HEK293 (cell line): ENCODE results near the gene SOX18.

Experiments
- CTCF ChIA-PET: fragments of 350-600 bp; formaldehyde crosslinking; extraction: SDS; loops from one replicate; lab custom pipeline; 2021; ENCODE audit warnings: antibody characterized with exemption; lab: Yijun Ruan, JAX
- POLR2A ChIA-PET: fragments of 300-600 bp; formaldehyde crosslinking; extraction: SDS; loops from one replicate; lab custom pipeline; 2020; ENCODE audit warnings: antibody characterized with exemption, inconsistent platforms; lab: Yijun Ruan, JAX
- H3K27ac ChIP-seq: fragments of 200-500 bp; sonication (Bioruptor generic); 2 replicates; pipeline ENCODE4 v1.5.1; 2014; ENCODE audit warnings: low read depth, low read length, control low read depth, inconsistent platforms; ENCODE audit errors: extremely low read depth
- H3K36me3 ChIP-seq, 2 experiments: fragments of 200-500 bp in 1 of 2; sonication (Bioruptor generic) in 1 of 2; 1 replicate in 1 of 2; 2 replicates in 1 of 2; pipeline ENCODE4 v1.5.1; 2014 to 2017; ENCODE audit warnings: inconsistent platforms in 2 of 2, low read length in 2 of 2; ENCODE audit not compliant: control insufficient read depth in 2 of 2, insufficient read depth in 1 of 2
- H3K4me1 ChIP-seq: fragments of 200-500 bp; sonication (Bioruptor generic); 2 replicates; pipeline ENCODE4 v1.5.1; 2014; ENCODE audit warnings: mild to moderate bottlenecking, low read length, inconsistent platforms; ENCODE audit not compliant: control insufficient read depth, insufficient read depth
- H3K4me3 ChIP-seq: 2 replicates; pipeline ENCODE4 v1.5.1; 2011; ENCODE audit warnings: low read depth, mild to moderate bottlenecking, control low read depth, low read length, moderate library complexity
- H3K9me3 ChIP-seq: fragments of 200-500 bp; sonication (Bioruptor generic); 2 replicates; pipeline ENCODE4 v1.5.1; 2014; ENCODE audit warnings: low read depth, low read length, inconsistent platforms; ENCODE audit not compliant: control insufficient read depth, insufficient read depth
- HOXD13 ChIP-seq: sonication (generic); formaldehyde crosslinking; IDR thresholded peaks from 2 replicates; pipeline ENCODE4 v1.8.0; 2022; ENCODE audit warnings: missing genetic modification reagents, borderline replicate concordance
- KLF1 ChIP-seq: fragments of 450-650 bp; formaldehyde crosslinking; IDR thresholded peaks from 2 replicates; pipeline ENCODE4 v1.5.1; 2016; ENCODE audit warnings: missing biosample characterization, missing genetic modification characterization
- MYNN ChIP-seq: fragments of 450-650 bp; formaldehyde crosslinking; IDR thresholded peaks from 2 replicates; pipeline ENCODE4 v1.5.1; 2016; ENCODE audit warnings: missing biosample characterization, missing genetic modification characterization, borderline replicate concordance
- SCRT2 ChIP-seq: fragments of 450-650 bp; formaldehyde crosslinking; IDR thresholded peaks from 2 replicates; pipeline ENCODE4 v1.5.1; 2016; ENCODE audit warnings: missing biosample characterization, missing genetic modification characterization
- ZBTB1 ChIP-seq: fragments of 450-650 bp; formaldehyde crosslinking; IDR thresholded peaks from 2 replicates; pipeline ENCODE4 v1.5.1; 2016; ENCODE audit warnings: missing biosample characterization, missing genetic modification characterization
- ZIC2 ChIP-seq: fragments of 450-650 bp; formaldehyde crosslinking; IDR thresholded peaks from 2 replicates; pipeline ENCODE4 v1.5.1; 2016; ENCODE audit warnings: missing biosample characterization, missing genetic modification characterization
- ZNF133 ChIP-seq: fragments of 450-650 bp; formaldehyde crosslinking; IDR thresholded peaks from 2 replicates; pipeline ENCODE4 v1.5.1; 2016; ENCODE audit warnings: missing biosample characterization, missing genetic modification characterization
- ZNF221 ChIP-seq: fragments of 450-650 bp; formaldehyde crosslinking; IDR thresholded peaks from 2 replicates; pipeline ENCODE4 v1.5.1; 2017; ENCODE audit warnings: missing biosample characterization, missing genetic modification characterization, borderline replicate concordance
- ZNF302 ChIP-seq: fragments of 450-650 bp; formaldehyde crosslinking; IDR thresholded peaks from 2 replicates; pipeline ENCODE4 v1.5.1; 2016; ENCODE audit warnings: missing biosample characterization, missing genetic modification characterization, low read depth
- ZNF416 ChIP-seq: fragments of 450-650 bp; formaldehyde crosslinking; IDR thresholded peaks from 2 replicates; pipeline ENCODE4 v1.5.1; 2016; ENCODE audit warnings: missing biosample characterization, missing genetic modification characterization
- ZNF426 ChIP-seq: fragments of 450-650 bp; formaldehyde crosslinking; IDR thresholded peaks from 2 replicates; pipeline ENCODE4 v1.5.1; 2017; ENCODE audit warnings: missing biosample characterization, missing genetic modification characterization, mild to moderate bottlenecking, inconsistent platforms, moderate library complexity
- ZNF48 ChIP-seq: fragments of 450-650 bp; formaldehyde crosslinking; IDR thresholded peaks from 2 replicates; pipeline ENCODE4 v1.5.1; 2016; ENCODE audit warnings: missing biosample characterization, missing genetic modification characterization
- ZNF548 ChIP-seq: fragments of 450-650 bp; formaldehyde crosslinking; IDR thresholded peaks from 2 replicates; pipeline ENCODE4 v1.5.1; 2016; ENCODE audit warnings: missing biosample characterization, missing genetic modification characterization
- ZNF596 ChIP-seq: fragments of 450-650 bp; IDR thresholded peaks from 2 replicates; pipeline ENCODE4 v1.5.0; 2018; ENCODE audit warnings: missing biosample characterization, mild to moderate bottlenecking, missing genetic modification characterization, moderate library complexity
- ZNF664 ChIP-seq: fragments of 450-650 bp; formaldehyde crosslinking; IDR thresholded peaks from 2 replicates; pipeline ENCODE4 v1.5.1; 2016; ENCODE audit warnings: missing biosample characterization, missing genetic modification characterization
- ZNF747 ChIP-seq: fragments of 450-650 bp; formaldehyde crosslinking; IDR thresholded peaks from 2 replicates; pipeline ENCODE4 v1.5.1; 2016; ENCODE audit warnings: missing biosample characterization, missing genetic modification characterization
- ZNF830 ChIP-seq: fragments of 450-650 bp; IDR thresholded peaks from 2 replicates; pipeline ENCODE4 v1.5.0; 2018; ENCODE audit warnings: missing biosample characterization, missing genetic modification characterization, low read depth, mild to moderate bottlenecking, moderate library complexity
- TF ChIP-seq, protein P1 (sequence below): fragments of 450-650 bp; formaldehyde crosslinking; IDR thresholded peaks from 2 replicates; pipeline ENCODE4 v1.5.1; 2016; ENCODE audit warnings: missing biosample characterization, missing genetic modification characterization
- TF ChIP-seq, protein P2 (sequence below): fragments of 450-650 bp; formaldehyde crosslinking; IDR thresholded peaks from 2 replicates; pipeline ENCODE4 v1.5.1; 2016; ENCODE audit warnings: missing biosample characterization, missing genetic modification characterization
- TF ChIP-seq, protein P3 (sequence below): fragments of 450-650 bp; formaldehyde crosslinking; IDR thresholded peaks from 2 replicates; pipeline ENCODE4 v1.5.1; 2017; ENCODE audit warnings: missing biosample characterization, missing genetic modification characterization

SOX18 gene

DNA sequence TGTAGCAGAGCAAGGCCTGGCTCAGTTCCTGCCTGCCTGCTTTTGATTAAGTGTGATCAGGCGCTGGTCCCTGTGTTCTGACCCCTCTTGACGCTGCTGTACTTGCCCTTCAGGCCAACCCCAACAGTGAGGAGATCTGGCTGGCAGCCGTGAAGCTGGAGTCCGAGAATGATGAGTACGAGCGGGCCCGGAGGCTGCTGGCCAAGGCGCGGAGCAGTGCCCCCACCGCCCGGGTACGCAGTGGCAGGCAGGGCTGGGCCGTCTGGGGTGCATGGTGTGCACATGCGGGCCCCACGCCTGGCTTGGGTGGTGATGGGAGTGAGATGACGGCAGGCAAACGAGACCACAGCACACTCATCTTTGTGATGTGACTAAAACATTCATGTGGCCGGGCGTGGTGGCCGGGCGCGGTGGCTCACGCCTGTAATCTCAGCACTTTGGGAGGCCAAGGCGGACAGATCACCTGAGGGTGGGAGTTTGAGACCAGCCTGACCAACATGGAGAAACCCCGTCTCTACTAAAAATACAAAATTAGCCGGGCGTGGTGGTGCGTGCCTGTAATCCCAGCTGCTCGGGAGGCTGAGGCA lies 23.5 kb downstream of the SOX18 start:
- ChIA-PET CTCF (no interaction called here), POLR2A (interaction anchor here (0.7 kb wide), 1 partner anchor 233 kb away, joined by 3 read pairs; no protein-coding TSS in a partner anchor)
- no peak overlapping the region for H3K27ac ChIP-seq
- no peak overlapping the region for H3K4me3 ChIP-seq
- TF ChIP-seq MYNN (tag by site-specific recombination) (no peak), ZNF747 (no peak), SCRT2 (no peak), KLF1 (tag by site-specific recombination) (peak; percentile 53; the same call in 1 of the 2 replicates), ZNF302 (no peak), HOXD13 (no peak), ZNF48 (no peak), ZNF830 (tag by site-specific recombination) (no peak)
- TF ChIP-seq, protein P1, sequence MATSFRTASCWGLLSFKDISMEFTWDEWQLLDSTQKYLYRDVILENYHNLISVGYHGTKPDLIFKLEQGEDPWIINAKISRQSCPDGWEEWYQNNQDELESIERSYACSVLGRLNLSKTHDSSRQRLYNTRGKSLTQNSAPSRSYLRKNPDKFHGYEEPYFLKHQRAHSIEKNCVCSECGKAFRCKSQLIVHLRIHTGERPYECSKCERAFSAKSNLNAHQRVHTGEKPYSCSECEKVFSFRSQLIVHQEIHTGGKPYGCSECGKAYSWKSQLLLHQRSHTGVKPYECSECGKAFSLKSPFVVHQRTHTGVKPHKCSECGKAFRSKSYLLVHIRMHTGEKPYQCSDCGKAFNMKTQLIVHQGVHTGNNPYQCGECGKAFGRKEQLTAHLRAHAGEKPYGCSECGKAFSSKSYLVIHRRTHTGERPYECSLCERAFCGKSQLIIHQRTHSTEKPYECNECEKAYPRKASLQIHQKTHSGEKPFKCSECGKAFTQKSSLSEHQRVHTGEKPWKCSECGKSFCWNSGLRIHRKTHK, result no peak
- TF ChIP-seq, all 188 proteins: peak for 1
- Histone ChIP-seq H3K4me1 (peaks cover 9% of the 10 kb centered on the region), H3K9me3 (no peaks in the 10 kb centered on the region), H3K36me3 (peaks cover 0 to 98% of the 10 kb centered on the region in 2 experiments; a peak in 2 of 3 replicates)

DNA sequence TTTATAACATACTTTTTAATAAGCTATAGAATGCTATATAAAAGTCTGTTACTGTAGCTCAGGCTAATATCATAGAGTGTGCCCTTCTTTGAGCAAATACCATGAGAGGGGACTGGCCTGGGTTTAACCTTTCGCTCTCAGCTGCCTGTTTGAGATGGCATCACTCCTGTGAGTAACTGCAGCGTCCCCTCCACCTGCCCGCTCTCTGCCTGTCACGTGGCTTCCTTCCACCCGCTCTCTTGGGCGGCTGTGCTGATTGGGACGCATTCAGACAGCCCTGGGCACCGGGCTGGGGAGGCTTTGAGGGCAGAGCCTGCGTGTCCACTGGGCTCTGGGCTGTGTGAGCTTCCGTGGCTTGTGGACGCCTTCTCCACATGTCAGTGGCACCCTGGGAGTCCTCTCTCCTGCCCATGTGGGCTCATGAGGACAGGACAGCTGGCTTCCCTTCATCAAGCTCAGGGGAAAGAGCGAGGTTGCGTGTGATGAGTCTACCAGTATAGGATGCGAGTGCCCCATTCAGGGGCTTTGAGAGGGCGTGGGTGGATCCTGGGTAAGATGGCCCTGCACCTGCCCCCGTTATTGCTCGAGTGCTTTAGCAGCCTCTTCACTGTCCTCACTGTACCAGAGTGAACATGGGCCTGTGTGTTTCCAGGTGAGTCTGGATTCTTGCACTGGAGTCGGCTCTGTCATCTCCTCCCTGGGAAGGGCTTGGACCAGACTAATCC lies 24.2 kb downstream of the SOX18 start:
- Histone ChIP-seq H3K4me3 (no peak overlapping the region), H3K36me3 (peaks cover 0 to 95% of the 10 kb centered on the region in 2 experiments; a peak in 2 of 3 replicates), H3K27ac (no peak overlapping the region), H3K9me3 (no peaks in the 10 kb centered on the region), H3K4me1 (peaks cover 4% of the 10 kb centered on the region)
- ChIA-PET POLR2A (no interaction called here), CTCF (interaction anchor here (0.7 kb wide), 1 partner anchor 13 kb away, joined by 4 read pairs; no protein-coding TSS in a partner anchor)
- TF ChIP-seq ZNF596 (tag by site-specific recombination), result no peak
- TF ChIP-seq ZNF426 (tag by site-specific recombination), result no peak
- TF ChIP-seq ZNF548 (tag by site-specific recombination), result no peak
- TF ChIP-seq, protein P2, sequence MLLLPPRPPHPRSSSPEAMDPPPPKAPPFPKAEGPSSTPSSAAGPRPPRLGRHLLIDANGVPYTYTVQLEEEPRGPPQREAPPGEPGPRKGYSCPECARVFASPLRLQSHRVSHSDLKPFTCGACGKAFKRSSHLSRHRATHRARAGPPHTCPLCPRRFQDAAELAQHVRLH (tag by site-specific recombination), result no peak
- TF ChIP-seq ZIC2, result no peak
- no peak for TF ChIP-seq ZNF416 (tag by site-specific recombination)
- no peak for TF ChIP-seq ZNF664
- no peak for TF ChIP-seq ZNF221 (tag by site-specific recombination)
- TF ChIP-seq, protein P3, sequence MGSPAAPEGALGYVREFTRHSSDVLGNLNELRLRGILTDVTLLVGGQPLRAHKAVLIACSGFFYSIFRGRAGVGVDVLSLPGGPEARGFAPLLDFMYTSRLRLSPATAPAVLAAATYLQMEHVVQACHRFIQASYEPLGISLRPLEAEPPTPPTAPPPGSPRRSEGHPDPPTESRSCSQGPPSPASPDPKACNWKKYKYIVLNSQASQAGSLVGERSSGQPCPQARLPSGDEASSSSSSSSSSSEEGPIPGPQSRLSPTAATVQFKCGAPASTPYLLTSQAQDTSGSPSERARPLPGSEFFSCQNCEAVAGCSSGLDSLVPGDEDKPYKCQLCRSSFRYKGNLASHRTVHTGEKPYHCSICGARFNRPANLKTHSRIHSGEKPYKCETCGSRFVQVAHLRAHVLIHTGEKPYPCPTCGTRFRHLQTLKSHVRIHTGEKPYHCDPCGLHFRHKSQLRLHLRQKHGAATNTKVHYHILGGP (tag by site-specific recombination), result no peak
- no peak for TF ChIP-seq ZBTB1
- TF ChIP-seq ZNF133 (tag by site-specific recombination), result no peak
